Activated T-helper 17 cell treated with anti-CD3 and anti-CD28 coated beads, Interleukin-2, amount 50 U/mL, for 72 hours (primary cell): Measurements from ENCODE around the gene MSX1. TPM values are rescaled to one million over a fixed set of nuclear protein-coding genes. Genes with fewer than 3 reads are reported as not detected.

ENCODE experiments used
- ATAC-seq: fragments of 150-1000 bp; cut with Tn5 transposase; replicated peaks from 2 replicates; pipeline ENCODE4 v1.10.0; 2021; ENCODE audit warnings: mild to moderate bottlenecking, moderate library complexity
- H3K27ac Mint-ChIP-seq: one replicate; pipeline ENCODE4 v1.8.0; 2022; ENCODE audit warnings: mixed read lengths
- H3K27me3 Mint-ChIP-seq: one replicate; pipeline ENCODE4 v1.8.0; 2022; ENCODE audit warnings: mixed read lengths
- H3K36me3 Mint-ChIP-seq: one replicate; pipeline ENCODE4 v1.8.0; 2022; ENCODE audit warnings: low read depth, mild to moderate bottlenecking, mixed read lengths
- H3K4me1 Mint-ChIP-seq: one replicate; pipeline ENCODE4 v1.8.0; 2022; ENCODE audit warnings: mixed read lengths
- H3K4me3 Mint-ChIP-seq: one replicate; pipeline ENCODE4 v1.8.0; 2022; ENCODE audit warnings: mild to moderate bottlenecking, mixed read lengths
- H3K9me3 Mint-ChIP-seq: one replicate; pipeline ENCODE4 v1.8.0; 2022; ENCODE audit warnings: mixed read lengths
- total RNA-seq, 2 donors: library from RNA; stranded (reverse); gene quantifications; one replicate each; pipeline ENCODE4 v1.2.3, GENCODE V29; 2022

MSX1 gene
- total RNA-seq, 2 donors from 2014 or later, result not detected

DNA sequence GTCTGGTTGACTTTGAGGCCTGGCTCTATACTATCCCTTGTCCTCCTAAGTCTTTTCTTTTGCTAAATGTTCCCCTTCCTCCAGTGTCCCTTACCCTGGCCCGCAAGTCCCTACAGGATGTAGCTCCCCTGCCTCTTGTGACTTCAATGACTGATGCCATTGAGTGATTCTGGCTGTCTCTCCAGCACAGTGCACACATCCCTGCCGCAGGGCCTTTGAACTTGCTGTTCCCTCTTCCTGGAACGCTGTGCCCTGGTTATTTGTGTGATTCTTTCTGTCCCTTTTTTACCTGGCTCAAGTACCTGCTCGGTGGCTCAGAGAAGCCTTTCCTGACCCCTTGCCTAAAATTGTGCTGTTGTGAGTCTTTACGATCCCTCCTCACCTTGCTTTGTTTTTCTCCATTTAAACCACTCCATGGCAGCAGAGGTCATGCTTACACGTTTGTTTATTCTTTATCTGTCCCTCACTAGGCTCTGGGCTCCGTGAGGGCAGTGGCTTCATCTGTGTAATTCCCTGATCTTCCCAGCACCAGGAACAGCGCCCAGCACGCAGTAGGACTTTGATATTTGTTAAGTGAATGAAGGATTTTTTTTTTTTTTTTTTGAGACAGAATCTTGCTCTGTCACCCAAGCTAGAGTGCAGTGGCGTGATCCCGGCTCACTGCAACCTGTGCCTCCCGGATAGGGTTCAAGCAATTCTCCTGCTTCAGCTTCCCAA lies 17.6 kb downstream of the MSX1 start:
- Mint-ChIP-seq H3K36me3 (no peaks in the 10 kb centered on the region), H3K4me3 (no peak overlapping the region), H3K9me3 (no peaks in the 10 kb centered on the region), H3K27me3 (peaks cover 58% of the 10 kb centered on the region), H3K4me1 (no peaks in the 10 kb centered on the region), H3K27ac (no peak overlapping the region)
- no peak for ATAC-seq

DNA sequence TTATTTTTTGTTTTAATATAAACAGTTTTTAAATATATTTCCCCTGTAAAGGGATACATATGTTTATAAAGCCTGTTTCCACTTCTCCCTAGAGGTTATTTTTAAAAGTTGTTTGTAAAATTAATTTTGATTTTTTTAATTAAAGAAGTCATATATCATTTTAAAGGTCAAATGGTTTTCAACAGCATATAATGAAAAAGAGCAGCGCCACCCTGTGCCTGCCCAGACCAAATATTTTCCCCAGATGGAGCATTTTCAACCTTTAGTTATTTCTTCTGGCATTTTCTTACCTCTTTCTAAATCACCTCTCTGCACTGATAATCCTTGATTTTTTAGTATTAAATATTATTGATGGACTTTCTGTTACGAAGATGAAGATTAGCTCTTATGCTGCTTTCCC lies 21.0 kb downstream of the MSX1 start:
- Mint-ChIP-seq H3K27ac (no peak overlapping the region), H3K4me1 (no peaks in the 10 kb centered on the region), H3K27me3 (peaks cover 43% of the 10 kb centered on the region), H3K9me3 (no peaks in the 10 kb centered on the region), H3K36me3 (no peaks in the 10 kb centered on the region), H3K4me3 (no peak overlapping the region)
- ATAC-seq, result no peak

DNA sequence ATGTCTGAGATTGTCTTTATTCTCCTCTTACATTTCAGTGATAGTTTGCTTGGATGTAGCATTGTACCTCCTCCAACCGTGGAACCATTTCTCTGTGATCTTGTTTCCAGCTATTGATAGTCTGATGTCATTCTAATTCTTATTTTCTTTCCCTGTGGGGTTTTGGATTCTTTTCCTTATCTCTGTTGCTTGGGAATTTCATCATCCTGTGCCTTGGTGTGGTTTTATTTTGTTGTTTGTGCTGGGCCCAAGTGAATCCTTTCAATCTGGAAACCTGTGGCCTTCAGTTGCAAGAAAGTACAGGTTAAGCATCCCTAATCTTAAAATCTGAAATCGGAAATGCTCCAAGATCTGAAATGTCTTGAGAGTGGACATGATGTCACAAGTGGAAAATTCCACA lies 22.0 kb downstream of the MSX1 start:
- Mint-ChIP-seq H3K36me3 (no peaks in the 10 kb centered on the region), H3K4me3 (no peak overlapping the region), H3K27ac (no peak overlapping the region), H3K4me1 (no peaks in the 10 kb centered on the region), H3K27me3 (peaks cover 35% of the 10 kb centered on the region), H3K9me3 (no peaks in the 10 kb centered on the region)
- no peak for ATAC-seq

DNA sequence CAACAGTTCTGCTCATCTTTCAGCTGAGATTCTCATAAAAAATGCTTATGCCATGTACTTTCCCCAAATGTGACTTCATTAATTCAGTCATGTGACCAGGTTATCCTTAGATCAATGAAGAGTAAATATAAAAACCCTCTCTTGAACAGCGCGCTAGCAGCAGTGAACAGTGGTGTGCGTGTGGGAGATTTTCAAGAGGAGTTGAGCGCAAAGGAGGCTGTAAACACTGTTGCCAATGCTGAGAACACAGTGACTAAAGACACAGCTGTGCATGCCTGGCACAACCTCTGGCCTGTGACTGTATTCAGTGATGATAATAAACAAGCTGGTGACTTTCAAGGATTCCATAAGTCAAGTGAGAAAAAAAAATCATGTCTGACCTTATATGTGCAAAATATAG lies 25.1 kb downstream of the MSX1 start:
- H3K27ac Mint-ChIP-seq, result no peak overlapping the region
- no peaks in the 10 kb centered on the region for H3K9me3 Mint-ChIP-seq
- ATAC-seq, result no peak
- H3K36me3 Mint-ChIP-seq, result no peaks in the 10 kb centered on the region
- H3K4me1 Mint-ChIP-seq, result no peaks in the 10 kb centered on the region
- H3K27me3 Mint-ChIP-seq, result peaks cover 38% of the 10 kb centered on the region
- H3K4me3 Mint-ChIP-seq, result no peak overlapping the region

DNA sequence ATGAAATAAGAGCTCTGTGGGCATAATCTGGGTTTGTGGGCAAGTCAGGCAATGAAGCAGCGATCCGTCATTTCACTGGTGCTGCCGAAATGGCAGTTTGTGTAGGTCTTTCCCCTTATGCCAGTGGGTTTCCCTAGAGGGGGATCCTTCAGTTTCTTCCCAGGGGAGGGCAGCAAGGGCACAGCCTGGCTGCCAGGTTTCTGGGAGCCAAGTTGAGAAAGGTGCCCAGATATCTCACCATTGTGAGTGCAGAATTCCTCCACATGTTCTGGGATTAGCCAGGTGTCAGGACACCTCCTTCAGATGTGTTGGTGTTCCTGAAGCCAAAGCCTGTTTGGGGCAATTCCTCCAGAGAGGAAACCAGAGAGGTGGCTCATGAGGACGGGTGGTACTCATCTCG lies 28.0 kb downstream of the MSX1 start:
- Mint-ChIP-seq H3K27ac (no peak overlapping the region), H3K4me3 (no peak overlapping the region), H3K36me3 (no peaks in the 10 kb centered on the region), H3K9me3 (no peaks in the 10 kb centered on the region), H3K4me1 (no peaks in the 10 kb centered on the region), H3K27me3 (peaks cover 41% of the 10 kb centered on the region)
- ATAC-seq, result no peak

DNA sequence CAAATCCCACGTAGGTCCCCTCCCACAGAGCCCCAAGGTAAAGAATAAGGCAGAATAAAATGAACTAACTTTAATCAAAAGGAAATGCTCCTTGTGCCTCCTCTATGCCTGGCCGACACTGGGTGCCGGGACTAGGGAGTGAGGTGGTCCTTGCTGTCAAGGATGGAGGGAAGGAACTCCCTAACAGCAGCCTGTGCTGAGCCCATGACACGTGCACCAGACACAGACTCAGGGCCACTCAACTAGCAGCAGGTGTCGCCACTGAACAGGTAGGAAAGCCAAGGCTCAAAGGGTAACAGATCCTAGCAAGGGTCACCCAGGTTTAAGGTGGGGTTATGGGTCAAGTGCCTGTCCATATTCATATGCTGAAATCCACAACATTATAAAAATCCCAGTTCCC lies 29.2 kb downstream of the MSX1 start:
- H3K4me3 Mint-ChIP-seq, result no peak overlapping the region
- ATAC-seq, result no peak
- H3K27me3 Mint-ChIP-seq, result peaks cover 43% of the 10 kb centered on the region
- no peaks in the 10 kb centered on the region for H3K36me3 Mint-ChIP-seq
- H3K27ac Mint-ChIP-seq, result no peak overlapping the region
- H3K9me3 Mint-ChIP-seq, result no peaks in the 10 kb centered on the region
- no peaks in the 10 kb centered on the region for H3K4me1 Mint-ChIP-seq

DNA sequence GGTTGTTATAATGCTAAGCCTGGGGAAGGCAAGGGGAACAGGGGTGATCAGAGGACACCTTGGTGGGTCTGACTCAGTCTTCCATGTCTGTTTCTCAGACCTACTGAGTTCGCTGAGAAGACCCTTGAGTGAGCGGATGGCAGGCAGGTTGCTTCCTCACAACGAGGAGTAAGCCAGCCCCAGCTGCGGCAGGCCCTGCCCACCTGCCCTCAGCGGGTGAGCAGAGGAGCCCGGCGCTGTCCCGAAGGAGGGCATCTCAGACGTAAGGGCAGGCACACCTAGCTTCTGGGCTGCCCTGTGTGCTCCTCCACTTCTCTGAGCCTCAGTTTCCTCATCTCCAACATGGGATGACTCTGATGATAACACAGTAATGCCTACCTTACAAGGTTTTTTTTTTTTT lies 30.3 kb downstream of the MSX1 start:
- no peak overlapping the region for H3K4me3 Mint-ChIP-seq
- H3K4me1 Mint-ChIP-seq, result no peaks in the 10 kb centered on the region
- no peaks in the 10 kb centered on the region for H3K9me3 Mint-ChIP-seq

DNA sequence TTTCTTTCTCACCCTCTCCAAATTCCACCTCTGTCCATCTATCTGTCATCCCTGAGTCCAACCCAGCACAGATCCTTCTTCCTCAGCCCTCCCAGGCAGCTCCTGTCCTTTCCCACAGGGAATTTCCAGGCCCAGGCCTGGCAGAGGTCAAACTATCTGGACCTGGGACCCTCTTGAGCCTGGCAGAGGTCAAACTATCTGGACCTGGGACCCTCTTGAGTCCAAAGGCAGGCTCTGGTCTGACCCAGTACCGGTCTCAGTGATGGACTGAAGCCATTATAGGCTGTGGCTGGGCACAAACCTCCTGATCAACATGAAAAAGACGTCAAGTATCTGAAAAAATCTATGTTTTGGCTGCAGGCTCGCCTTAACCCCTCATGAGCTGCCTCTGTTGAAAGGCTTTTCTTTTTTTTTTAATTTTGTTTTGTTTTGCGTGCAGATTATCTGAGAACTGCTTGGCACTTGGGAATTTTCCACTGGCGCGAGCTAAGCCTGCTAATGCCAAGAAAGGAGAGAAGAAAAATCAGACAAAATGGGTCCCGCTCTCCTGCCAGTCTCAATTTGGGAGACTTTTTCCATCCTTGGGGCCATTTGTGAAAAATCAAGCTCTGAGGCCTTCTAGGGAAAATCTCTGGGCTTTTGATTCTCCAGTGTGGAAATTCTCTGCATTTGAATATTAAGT lies 31.2 kb downstream of the MSX1 start:
- H3K9me3 Mint-ChIP-seq, result no peaks in the 10 kb centered on the region
- H3K27ac Mint-ChIP-seq, result no peak overlapping the region
- no peak overlapping the region for H3K4me3 Mint-ChIP-seq
- H3K27me3 Mint-ChIP-seq, result peaks cover 40% of the 10 kb centered on the region
- no peaks in the 10 kb centered on the region for H3K4me1 Mint-ChIP-seq
- H3K36me3 Mint-ChIP-seq, result no peaks in the 10 kb centered on the region
- no peak for ATAC-seq

More for the DNA sequence above, 30.3 kb downstream of the MSX1 start:
- Mint-ChIP-seq H3K36me3 (no peaks in the 10 kb centered on the region), H3K27me3 (peaks cover 42% of the 10 kb centered on the region), H3K27ac (no peak overlapping the region)
- ATAC-seq, result no peak

DNA sequence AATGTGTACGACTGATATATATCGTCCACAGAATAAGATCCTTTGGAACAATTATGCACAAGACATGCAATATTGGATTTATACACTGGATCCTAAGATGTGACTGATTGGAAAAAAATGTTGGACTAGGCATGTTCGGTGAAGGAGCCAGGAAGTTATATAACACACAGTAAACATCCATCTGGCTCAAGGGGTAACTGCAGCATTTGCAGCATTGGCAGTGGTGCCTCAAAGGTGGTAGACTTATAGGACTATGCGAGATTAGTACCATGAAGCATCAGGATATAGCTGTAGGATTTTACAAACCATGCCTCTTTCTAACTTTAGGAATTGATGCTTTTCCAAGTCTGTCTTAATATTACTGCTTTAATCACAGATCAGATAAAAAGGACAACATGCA lies 34.3 kb downstream of the MSX1 start:
- Mint-ChIP-seq H3K27ac (no peak overlapping the region), H3K9me3 (no peaks in the 10 kb centered on the region), H3K4me3 (no peak overlapping the region), H3K4me1 (no peaks in the 10 kb centered on the region), H3K36me3 (no peaks in the 10 kb centered on the region), H3K27me3 (peaks cover 33% of the 10 kb centered on the region)
- ATAC-seq, result no peak

DNA sequence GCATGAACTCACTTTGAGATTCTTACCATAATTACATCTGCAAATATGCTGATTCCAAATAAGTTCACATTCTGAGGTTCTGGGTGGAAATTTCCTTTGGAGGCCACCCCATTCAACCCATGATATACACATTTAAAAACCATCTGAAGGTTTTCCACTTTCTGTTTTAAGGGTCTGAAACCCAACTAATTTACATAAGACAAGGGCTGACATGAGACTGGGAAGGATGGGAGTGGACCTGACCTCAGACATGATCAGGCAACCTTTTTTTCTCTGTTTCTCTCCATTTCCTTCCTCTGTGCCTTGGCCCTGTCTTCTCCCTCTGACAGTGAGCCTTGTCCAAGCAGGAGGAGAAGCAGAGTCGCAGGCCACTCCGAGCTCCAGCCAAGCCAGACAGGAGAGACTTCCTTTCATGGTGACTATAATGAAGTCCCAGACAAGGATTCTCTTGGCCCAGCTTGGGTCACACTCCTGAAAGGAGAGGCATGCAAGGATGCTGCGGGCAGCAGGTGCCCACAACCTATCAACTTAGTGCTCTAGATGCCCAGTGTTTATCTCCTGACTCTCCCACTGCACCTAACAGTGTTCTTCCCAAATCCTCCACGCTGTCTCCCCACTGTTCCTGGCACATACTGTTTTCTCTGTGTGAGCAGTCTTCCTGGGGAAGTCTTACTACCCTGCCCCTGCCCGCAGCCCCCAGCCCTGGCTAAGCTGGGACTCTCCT lies 39.9 kb downstream of the MSX1 start:
- peaks cover 20% of the 10 kb centered on the region for H3K27me3 Mint-ChIP-seq
- H3K4me3 Mint-ChIP-seq, result no peak overlapping the region
- no peak for ATAC-seq
- no peaks in the 10 kb centered on the region for H3K4me1 Mint-ChIP-seq
- H3K36me3 Mint-ChIP-seq, result no peaks in the 10 kb centered on the region
- peaks cover 3% of the 10 kb centered on the region for H3K9me3 Mint-ChIP-seq
- H3K27ac Mint-ChIP-seq, result no peak overlapping the region

DNA sequence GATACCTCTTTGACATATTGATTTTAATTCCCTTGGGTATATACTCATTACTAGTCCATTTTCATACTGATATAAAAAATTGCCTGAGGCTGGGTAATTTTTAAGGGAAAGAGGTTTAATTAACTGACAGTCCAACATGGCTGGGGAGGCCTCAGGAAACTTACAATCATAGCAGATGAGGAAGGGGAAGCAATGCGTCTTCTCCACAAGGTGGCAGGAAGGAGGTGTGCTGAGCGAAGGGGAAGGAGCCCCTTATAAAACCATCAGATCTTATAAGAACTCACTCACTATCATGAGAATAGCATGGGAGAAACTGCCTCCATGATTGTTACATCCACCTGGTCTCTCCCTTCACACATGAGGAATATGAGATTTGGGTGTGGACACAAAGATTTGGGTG lies 42.4 kb downstream of the MSX1 start:
- Mint-ChIP-seq H3K27me3 (peaks cover 31% of the 10 kb centered on the region), H3K4me3 (no peak overlapping the region), H3K4me1 (no peaks in the 10 kb centered on the region), H3K36me3 (no peaks in the 10 kb centered on the region), H3K27ac (no peak overlapping the region), H3K9me3 (peaks cover 3% of the 10 kb centered on the region)
- no peak for ATAC-seq

DNA sequence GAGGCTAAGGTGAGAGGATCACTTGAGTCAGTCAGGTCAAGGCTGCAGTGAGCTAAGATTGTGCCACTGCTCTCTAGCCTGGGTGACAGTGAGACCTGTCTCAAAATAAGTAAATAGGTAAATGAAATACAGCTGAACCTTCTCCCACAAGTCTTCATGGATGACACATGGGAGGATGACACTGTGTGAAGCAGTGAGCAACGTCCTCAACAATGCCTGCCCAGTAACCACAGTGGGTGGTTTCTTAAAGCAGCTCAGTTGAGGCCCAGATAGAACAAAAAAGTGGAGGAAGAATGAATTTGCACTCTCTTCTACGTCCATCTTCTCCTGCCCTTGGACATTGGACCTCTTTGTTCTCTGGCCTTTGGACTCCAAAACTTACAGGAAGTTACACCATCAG lies 52.7 kb downstream of the MSX1 start:
- Mint-ChIP-seq H3K27ac (no peak overlapping the region), H3K4me1 (no peaks in the 10 kb centered on the region), H3K9me3 (no peaks in the 10 kb centered on the region), H3K4me3 (no peak overlapping the region), H3K36me3 (no peaks in the 10 kb centered on the region), H3K27me3 (peaks cover 13% of the 10 kb centered on the region)
- peak; percentile 69 for ATAC-seq

DNA sequence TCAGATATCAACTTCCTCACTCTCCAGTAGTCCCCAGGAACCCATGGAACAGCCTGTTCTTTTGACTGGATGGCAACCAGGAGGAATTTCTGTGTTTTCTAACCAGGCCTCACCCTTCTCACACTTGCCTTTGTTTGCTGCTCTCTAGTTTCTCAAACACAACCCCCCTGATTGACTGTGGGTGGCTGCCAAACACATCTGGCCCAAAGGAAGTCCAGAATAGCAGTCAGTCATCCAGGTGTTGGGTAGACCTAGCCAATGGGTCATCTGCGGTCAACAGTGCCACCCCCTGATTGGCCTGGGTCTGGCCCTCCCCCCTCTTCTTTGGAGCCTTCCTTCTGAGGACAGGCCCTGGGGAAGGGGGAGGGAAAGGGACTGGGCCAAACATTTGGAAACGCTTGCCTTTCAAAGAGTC lies 53.7 kb downstream of the MSX1 start:
- Mint-ChIP-seq H3K27ac (no peak overlapping the region), H3K27me3 (peaks cover 8% of the 10 kb centered on the region), H3K4me1 (no peaks in the 10 kb centered on the region), H3K4me3 (no peak overlapping the region), H3K9me3 (no peaks in the 10 kb centered on the region), H3K36me3 (no peaks in the 10 kb centered on the region)
- ATAC-seq, result no peak
